NK-92 (cell line): ENCODE results near the gene CDSN.
"Not testable (repeated sequence)": the region's sequence is repeated elsewhere in the genome, so short reads cannot be mapped to it uniquely, and the experiment has no call there.

Experiments used
- DNase-seq: peaks from one replicate; lab custom pipeline; 2025; ENCODE audit not compliant: unreplicated experiment; lab: John Stamatoyannopoulos, UW

Gene CDSN, protein sequence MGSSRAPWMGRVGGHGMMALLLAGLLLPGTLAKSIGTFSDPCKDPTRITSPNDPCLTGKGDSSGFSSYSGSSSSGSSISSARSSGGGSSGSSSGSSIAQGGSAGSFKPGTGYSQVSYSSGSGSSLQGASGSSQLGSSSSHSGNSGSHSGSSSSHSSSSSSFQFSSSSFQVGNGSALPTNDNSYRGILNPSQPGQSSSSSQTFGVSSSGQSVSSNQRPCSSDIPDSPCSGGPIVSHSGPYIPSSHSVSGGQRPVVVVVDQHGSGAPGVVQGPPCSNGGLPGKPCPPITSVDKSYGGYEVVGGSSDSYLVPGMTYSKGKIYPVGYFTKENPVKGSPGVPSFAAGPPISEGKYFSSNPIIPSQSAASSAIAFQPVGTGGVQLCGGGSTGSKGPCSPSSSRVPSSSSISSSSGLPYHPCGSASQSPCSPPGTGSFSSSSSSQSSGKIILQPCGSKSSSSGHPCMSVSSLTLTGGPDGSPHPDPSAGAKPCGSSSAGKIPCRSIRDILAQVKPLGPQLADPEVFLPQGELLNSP

DNA sequence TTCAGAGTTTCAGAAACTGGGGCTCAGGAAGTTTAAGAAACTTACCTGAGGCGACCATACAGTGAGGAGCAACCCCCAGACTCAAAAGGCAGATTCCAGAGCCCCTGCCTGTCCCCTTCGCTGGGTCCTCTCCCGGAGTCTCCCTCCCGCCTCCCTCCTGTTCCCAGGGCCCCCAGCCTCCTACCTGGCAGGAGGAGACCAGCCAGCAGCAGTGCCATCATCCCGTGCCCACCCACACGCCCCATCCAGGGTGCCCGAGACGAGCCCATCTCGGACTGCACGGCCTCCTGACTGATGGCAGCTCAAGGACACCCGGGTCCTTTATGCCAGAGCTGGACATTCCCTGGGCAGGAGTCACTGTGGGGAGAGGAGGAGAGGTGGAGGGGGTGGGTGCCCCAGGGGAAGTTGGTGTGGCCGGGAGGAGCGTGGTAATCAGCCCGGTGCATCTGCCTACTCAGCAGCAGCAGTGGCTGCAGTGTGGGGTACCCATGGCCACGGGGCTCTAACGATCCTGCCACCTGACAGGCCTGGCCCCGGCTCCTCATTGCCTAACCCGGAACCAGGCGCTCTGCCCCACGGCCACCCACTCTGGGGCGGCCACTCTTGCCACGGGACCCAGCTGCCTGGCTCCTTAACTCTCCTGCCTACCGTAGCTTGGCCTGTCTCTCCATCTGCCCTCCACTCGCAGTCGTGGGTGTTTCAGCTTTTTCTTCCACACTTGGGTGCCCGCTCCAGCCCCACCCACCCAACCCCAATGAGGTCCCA, at the start of gene CDSN:
Gene CDSN (minus strand): TSS at position 296 of the 765 bp plus-strand sequence. CDS start 27 bp downstream, at position 269.
- DNase-seq: no peak

GRCh38 chr6:31169123-31169857, 49.0 kb upstream of the CDSN start:
- no peak for DNase-seq

GRCh38 chr6:31168606-31169005, 48.4 kb upstream of the CDSN start:
- DNase-seq: no peak

DNA sequence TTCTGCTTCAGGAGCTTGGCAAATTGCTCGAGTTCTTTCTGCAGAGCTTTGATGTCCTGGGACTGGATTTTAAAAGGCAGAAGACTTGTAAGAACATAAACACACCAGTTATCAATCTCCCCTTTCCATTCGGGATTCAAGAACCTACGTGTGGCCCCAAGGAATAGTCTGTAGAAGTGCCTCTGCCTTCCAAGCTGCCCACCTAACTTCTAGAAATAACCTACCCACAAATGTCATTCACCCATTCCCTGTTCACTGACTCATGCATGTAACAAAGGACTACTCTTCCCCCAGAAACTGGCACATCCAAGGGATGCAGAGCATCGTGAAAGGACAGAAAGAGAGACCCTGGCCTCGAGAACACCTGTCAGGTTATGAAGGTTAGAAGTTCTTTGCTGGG, 45.7 kb upstream of the CDSN start:
- DNase-seq: no peak

GRCh38 chr6:31165064-31165832, 45.0 kb upstream of the CDSN start:
- DNase-seq: not testable (repeated sequence)

DNA sequence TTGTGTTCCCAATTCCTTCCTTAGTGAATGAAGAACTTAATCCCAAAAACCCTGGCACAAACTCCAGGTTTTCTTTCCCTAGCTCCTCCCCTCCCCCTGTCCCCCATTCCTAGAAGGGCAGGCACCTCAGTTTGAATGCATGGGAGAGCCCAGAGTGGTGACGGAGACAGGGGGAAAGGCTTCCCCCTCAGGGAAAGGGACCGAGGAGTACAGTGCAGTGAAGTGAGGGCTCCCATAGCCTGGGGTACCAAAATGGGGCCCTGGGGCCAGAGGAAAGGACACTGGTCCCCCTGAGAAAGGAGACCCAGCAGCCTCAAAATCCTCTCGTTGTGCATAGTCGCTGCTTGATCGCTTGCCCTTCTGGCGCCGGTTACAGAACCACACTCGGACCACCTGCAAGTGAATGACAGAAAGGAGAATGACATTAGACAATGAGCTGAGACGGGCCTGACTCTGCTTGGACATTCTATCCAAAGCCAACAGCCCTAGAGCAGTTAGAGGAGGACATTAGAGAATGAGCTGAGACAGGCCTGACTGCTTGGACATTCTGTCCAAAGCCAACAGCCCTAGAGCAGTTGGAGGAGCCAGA, 44.3 kb upstream of the CDSN start:
- not testable (repeated sequence) for DNase-seq

GRCh38 chr6:31163922-31164321, 43.7 kb upstream of the CDSN start:
- no peak for DNase-seq

- DNase-seq: no peak
These were observed 42.4 kb upstream of the CDSN start for GRCh38 chr6:31162463-31163165.

DNA sequence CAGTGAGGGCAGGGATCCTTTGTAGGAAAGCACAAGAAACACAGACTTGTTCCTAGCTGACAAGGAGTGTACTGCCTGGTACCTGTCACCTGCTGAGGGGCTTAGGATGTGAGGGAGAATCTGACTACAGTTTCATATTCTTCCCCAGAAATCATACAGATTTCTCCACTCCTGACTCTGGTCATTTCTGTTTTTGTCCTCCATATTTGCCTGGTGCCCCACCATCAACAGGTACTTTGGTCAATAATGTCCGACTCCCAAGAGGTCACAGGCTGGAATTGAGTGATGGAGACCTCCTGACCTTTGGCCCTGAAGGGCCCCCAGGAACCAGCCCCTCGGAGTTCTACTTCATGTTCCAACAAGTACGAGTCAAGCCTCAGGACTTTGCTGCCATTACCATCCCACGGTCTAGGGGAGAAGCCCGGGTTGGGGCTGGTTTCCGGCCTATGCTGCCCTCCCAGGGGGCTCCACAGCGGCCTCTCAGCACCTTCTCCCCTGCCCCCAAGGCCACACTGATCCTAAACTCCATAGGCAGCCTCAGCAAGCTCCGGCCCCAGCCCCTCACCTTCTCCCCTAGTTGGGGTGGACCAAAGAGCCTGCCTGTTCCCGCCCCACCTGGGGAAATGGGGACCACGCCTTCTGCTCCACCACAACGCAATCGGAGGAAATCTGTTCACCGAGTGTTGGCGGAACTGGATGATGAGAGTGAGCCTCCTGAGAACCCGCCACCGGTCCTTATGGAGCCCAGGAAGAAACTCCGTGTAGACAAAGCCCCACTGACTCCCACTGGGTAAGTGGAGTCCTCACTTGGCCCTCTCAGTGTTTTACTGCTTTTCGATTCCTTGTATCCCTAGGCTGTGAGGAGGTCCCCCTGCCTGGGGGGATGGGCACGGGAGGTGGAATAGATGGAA, 41.2 kb upstream of the CDSN start:
- no peak for DNase-seq

- DNase-seq: no peak
These were observed 38.9 kb upstream of the CDSN start for GRCh38 chr6:31158863-31159855.

DNA sequence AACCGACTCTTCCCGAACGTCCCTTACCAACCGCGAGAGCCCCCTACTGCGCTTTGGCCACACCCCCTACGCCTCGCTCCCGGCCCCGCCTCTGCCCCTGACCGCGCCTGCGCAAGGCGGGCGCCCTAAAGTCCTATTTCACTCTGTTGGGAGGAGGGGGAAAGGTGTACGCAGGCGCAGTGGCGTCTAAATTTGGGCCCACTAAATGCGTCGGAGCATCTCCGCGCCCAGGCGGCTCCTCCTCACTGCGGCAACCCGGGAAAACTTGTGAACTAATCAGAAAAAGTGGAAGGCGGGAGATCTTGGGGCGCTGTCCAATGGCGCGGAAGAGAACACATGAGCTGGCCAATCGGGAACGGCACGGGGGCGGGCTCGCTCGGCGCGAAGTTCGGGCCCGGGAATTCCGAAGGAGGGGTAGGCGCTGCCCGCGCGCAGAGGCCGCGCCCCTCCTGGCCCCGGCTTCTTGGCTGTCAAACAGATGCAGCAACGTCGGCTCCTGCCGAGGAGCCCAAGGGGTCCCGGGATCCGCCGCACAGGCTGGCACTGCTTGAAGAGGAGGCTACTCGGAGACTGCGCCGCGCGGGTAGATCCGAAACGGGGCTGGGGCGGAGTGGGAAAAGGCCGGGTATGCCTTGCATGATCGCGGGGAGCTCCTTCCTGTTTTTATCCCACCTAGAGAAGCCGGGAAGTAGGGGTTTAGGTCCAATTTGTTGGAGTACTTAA, 38.1 kb upstream of the CDSN start, which contains the start of gene TCF19:
Gene TCF19 (plus strand): TSS at position 450 of the 723 bp plus-strand sequence. CDS start 881 bp downstream, outside the sequence.
- DNase-seq: peak; percentile 92

- DNase-seq: no peak
These were observed 37.4 kb upstream of the CDSN start, which contains the start of gene CCHCR1 for GRCh38 chr6:31157513-31158139. Gene CCHCR1 (minus strand): TSS chr6:31157802. CDS start chr6:31157600, 202 bp downstream.

DNA sequence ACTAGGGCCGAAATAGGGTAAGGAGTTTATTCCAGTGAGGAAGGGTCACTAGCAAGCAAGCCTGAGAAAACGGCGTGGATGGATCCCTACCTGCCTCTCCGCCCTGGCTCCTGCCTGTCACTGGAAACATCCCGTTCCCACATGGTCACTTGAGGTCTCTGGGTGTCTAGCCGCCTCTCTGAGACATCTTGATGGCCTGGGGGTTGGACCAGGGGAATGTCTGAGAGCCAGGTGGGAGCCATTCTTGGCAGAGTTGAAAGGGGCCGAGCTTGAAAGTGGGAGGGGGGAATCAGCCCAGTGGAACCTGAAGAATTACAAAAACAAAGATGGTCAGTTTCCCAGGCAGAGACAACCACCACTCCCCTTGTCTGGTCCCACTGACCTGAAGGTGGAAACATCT, 36.4 kb upstream of the CDSN start:
- DNase-seq: no peak

DNA sequence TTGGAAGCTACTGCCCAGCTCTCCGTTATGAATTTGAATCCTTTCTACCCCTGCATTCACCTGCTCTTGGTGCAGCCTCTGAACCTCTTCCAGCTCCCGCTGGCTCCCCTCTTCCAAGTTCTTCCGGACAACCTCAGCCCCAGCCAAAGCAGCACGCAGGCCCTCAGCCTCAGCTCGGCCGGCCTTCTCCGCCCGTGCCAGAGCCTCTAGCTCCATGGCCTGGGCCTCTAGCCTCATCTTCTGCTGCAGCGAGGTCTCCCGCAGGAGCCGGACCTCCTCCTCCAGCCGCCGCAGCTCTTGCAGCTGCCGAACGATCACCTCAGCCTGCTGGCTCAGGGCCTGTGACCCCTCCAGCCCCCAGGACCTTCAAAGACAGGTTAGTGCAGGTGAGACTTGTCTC, 34.2 kb upstream of the CDSN start:
- no peak for DNase-seq

DNA sequence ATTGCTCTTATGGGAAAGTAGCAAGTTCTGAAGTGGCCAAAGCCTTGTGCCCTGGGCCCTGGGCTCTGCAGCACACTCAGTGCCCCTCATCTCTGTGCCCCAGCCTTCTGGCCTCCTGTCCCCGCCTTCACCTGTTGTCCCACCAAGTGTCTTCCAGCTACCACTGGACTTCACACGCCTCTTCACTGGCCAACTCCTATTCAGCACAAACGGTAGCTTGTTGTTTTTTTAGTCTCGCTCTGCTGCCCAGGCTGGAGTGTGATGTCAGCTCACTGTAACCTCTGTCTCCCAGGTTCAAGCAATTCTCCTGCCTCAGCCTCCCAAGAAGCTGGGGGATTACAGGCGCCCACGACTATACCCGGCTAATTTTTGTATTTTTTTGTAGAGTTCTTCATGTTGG, 32.5 kb upstream of the CDSN start:
- no peak for DNase-seq
